Measurements from ENCODE around the gene PSMC6.

The PSMC6 gene

DNA sequence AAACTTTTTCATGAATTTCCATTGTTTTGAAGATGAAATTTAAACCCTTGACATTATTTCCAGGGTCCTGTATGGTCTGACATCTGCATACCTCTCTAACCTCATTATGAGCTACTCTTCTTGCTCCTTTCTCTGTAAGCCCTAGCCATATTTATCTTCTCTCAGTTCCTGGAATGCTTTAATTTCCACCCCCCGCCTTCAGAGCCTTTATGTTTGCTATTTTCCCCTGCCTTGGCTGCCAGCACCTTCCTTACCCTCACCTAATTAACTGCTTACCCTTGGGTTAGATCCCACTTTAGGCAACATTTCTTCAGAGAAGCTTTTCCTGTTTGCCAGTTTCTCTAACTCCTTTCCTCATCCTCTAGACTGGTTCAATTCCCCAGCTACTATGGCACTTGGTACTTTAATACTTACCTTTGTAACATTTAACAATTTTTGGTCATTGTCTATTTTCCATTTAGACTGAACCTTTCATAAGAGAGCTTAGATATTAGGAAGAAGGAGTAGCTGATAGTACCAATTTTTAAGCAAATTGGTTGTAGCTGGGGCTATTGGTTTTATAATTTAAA, 29.0 kb downstream of the PSMC6 start (continued):
- TF ChIP-seq ZNF10 (tag by site-specific recombination; IDR thresholded peaks at IDR 0.05), result peak; percentile 77

DNA sequence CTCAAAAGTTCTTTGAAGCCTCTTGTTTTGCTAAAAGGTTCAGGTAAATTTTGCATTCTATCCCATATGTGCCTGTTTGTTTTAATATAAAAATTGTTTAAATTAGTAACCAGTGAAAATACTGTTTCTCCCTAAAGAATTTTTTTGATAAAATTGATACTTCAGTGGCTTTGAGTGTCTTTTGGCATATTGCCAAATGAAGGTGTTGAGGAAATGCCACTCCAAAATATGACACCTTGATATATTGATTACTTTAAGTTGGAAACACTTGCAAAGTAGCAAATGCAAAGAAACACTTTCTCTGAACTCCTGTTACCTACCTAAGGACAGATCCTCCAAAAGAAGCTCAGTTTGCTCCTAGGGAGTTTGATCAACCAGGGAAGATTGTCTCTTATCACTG, 31.4 kb downstream of the PSMC6 start:
- ChIA-PET CTCF (interaction anchor here (0.6 kb wide), 1 partner anchor 17 kb away, joined by 4 read pairs; no protein-coding TSS in a partner anchor), POLR2A (no interaction called here)
- Histone ChIP-seq H3K36me3 (ENCODE audit: control insufficient read depth in 2 of 2, insufficient read depth in 1 of 2, low read length in 2 of 2) (peaks cover 4 to 10% of the 10 kb centered on the region in 2 experiments; a peak in 2 of 3 replicates), H3K27ac (ENCODE audit: extremely low read depth, low read depth, low read length) (no peak overlapping the region), H3K4me1 (ENCODE audit: control insufficient read depth, insufficient read depth, low read length) (peaks cover 19% of the 10 kb centered on the region; the same call in 1 of the 2 replicates), H3K9me3 (ENCODE audit: control insufficient read depth, insufficient read depth, low read depth, low read length) (no peaks in the 10 kb centered on the region), H3K4me3 (ENCODE audit: low read depth, low read length) (no peak overlapping the region)
- TF ChIP-seq ZNF549 (tag by site-specific recombination; IDR thresholded peaks at IDR 0.05) (0 out of 2 replicates have a peak, but pooled peaks have one; percentile 9), ZNF580 (tag by site-specific recombination; IDR thresholded peaks at IDR 0.05) (no peak), ZNF37A (tag by site-specific recombination; IDR thresholded peaks at IDR 0.05) (no peak), ZNF658 (tag by site-specific recombination; IDR thresholded peaks at IDR 0.05) (no peak)

- H3K9me3 ChIP-seq (ENCODE audit: control insufficient read depth, insufficient read depth, low read depth, low read length), result no peaks in the 10 kb centered on the region
- no peak overlapping the region for H3K4me3 ChIP-seq (ENCODE audit: low read depth, low read length)
- H3K36me3 ChIP-seq (ENCODE audit: control insufficient read depth in 2 of 2, insufficient read depth in 1 of 2, low read length in 2 of 2), result peaks cover 0 to 4% of the 10 kb centered on the region in 2 experiments; a peak in 1 of 3 replicates
- H3K4me1 ChIP-seq (ENCODE audit: control insufficient read depth, insufficient read depth, low read length), result peaks cover 12% of the 10 kb centered on the region; the same call in 1 of the 2 replicates
- no peak for TF ChIP-seq KLF10 (tag by site-specific recombination; IDR thresholded peaks at IDR 0.05)
- 0 out of 2 replicates have a peak, but pooled peaks have one; percentile 15 for TF ChIP-seq ZBTB17 (tag by site-specific recombination; IDR thresholded peaks at IDR 0.05)
- POLR2A ChIA-PET, result no interaction called here
- CTCF ChIA-PET, result no interaction called here
- no peak overlapping the region for H3K27ac ChIP-seq (ENCODE audit: extremely low read depth, low read depth, low read length)
Measured at GRCh38 chr14:52740751-52741150, 33.8 kb downstream of the PSMC6 start.

DNA sequence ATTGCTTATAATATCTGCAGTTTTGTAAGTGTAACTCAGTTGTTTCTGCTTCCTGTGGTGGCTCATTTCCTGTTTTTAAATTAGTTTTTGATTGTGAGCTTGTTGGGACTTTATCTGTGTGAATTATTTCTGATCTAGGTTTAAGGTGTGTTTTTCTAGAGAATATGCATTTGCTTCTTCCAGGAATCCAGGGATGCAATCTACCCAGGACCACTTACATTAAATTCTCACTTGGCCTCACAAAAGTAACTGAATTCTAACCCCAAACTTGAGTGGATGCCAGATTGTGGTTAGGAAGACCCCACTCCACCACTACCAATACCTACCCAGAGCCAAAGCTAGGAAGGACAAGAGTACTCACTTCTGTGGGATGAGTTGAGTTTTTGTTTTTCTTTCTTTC, 34.9 kb downstream of the PSMC6 start:
- CTCF ChIA-PET, result no interaction called here
- POLR2A ChIA-PET, result no interaction called here
- Histone ChIP-seq H3K9me3 (ENCODE audit: control insufficient read depth, insufficient read depth, low read depth, low read length) (no peaks in the 10 kb centered on the region), H3K4me1 (ENCODE audit: control insufficient read depth, insufficient read depth, low read length) (peaks cover 7% of the 10 kb centered on the region; the same call in 1 of the 2 replicates), H3K4me3 (ENCODE audit: low read depth, low read length) (no peak overlapping the region), H3K36me3 (ENCODE audit: control insufficient read depth in 2 of 2, insufficient read depth in 1 of 2, low read length in 2 of 2) (peaks cover 3 to 11% of the 10 kb centered on the region in 2 experiments), H3K27ac (ENCODE audit: extremely low read depth, low read depth, low read length) (no peak overlapping the region)
- TF ChIP-seq ZNF571 (tag by site-specific recombination; IDR thresholded peaks at IDR 0.05), result no peak
- no peak for TF ChIP-seq ZNF76 (tag by site-specific recombination; IDR thresholded peaks at IDR 0.05; ENCODE audit: borderline replicate concordance, low read depth)
- TF ChIP-seq, protein P1, sequence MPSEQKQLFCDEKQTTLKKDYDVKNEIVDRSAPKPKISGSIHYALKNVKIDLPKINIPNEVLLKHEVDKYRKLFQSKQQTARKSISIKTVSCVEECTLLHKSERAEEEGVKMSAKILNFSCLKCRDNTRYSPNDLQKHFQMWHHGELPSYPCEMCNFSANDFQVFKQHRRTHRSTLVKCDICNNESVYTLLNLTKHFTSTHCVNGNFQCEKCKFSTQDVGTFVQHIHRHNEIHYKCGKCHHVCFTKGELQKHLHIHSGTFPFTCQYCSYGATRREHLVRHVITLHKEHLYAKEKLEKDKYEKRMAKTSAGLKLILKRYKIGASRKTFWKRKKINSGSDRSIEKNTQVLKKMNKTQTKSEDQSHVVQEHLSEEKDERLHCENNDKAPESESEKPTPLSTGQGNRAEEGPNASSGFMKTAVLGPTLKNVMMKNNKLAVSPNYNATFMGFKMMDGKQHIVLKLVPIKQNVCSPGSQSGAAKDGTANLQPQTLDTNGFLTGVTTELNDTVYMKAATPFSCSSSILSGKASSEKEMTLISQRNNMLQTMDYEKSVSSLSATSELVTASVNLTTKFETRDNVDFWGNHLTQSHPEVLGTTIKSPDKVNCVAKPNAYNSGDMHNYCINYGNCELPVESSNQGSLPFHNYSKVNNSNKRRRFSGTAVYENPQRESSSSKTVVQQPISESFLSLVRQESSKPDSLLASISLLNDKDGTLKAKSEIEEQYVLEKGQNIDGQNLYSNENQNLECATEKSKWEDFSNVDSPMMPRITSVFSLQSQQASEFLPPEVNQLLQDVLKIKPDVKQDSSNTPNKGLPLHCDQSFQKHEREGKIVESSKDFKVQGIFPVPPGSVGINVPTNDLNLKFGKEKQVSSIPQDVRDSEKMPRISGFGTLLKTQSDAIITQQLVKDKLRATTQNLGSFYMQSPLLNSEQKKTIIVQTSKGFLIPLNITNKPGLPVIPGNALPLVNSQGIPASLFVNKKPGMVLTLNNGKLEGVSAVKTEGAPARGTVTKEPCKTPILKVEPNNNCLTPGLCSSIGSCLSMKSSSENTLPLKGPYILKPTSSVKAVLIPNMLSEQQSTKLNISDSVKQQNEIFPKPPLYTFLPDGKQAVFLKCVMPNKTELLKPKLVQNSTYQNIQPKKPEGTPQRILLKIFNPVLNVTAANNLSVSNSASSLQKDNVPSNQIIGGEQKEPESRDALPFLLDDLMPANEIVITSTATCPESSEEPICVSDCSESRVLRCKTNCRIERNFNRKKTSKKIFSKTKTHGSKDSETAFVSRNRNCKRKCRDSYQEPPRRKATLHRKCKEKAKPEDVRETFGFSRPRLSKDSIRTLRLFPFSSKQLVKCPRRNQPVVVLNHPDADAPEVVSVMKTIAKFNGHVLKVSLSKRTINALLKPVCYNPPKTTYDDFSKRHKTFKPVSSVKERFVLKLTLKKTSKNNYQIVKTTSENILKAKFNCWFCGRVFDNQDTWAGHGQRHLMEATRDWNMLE (tag by site-specific recombination; conservative IDR thresholded peaks at IDR 0.05; ENCODE audit: low read depth), result no peak
- TF ChIP-seq ZNF132 (tag by site-specific recombination; IDR thresholded peaks at IDR 0.05; ENCODE audit: borderline replicate concordance), result no peak
- no peak for TF ChIP-seq ZNF112 (tag by site-specific recombination; IDR thresholded peaks at IDR 0.05)
- TF ChIP-seq, protein P2, sequence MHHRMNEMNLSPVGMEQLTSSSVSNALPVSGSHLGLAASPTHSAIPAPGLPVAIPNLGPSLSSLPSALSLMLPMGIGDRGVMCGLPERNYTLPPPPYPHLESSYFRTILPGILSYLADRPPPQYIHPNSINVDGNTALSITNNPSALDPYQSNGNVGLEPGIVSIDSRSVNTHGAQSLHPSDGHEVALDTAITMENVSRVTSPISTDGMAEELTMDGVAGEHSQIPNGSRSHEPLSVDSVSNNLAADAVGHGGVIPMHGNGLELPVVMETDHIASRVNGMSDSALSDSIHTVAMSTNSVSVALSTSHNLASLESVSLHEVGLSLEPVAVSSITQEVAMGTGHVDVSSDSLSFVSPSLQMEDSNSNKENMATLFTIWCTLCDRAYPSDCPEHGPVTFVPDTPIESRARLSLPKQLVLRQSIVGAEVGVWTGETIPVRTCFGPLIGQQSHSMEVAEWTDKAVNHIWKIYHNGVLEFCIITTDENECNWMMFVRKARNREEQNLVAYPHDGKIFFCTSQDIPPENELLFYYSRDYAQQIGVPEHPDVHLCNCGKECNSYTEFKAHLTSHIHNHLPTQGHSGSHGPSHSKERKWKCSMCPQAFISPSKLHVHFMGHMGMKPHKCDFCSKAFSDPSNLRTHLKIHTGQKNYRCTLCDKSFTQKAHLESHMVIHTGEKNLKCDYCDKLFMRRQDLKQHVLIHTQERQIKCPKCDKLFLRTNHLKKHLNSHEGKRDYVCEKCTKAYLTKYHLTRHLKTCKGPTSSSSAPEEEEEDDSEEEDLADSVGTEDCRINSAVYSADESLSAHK (tag by site-specific recombination; IDR thresholded peaks at IDR 0.05), result no peak
- no peak for TF ChIP-seq ZNF701 (tag by site-specific recombination; IDR thresholded peaks at IDR 0.05)
- TF ChIP-seq ZNF596 (tag by site-specific recombination; IDR thresholded peaks at IDR 0.05), result no peak
- no peak for TF ChIP-seq ZNF248 (tag by site-specific recombination; IDR thresholded peaks at IDR 0.05)
- TF ChIP-seq ZNF639 (tag by site-specific recombination; IDR thresholded peaks at IDR 0.05), result no peak
- TF ChIP-seq, protein P3, sequence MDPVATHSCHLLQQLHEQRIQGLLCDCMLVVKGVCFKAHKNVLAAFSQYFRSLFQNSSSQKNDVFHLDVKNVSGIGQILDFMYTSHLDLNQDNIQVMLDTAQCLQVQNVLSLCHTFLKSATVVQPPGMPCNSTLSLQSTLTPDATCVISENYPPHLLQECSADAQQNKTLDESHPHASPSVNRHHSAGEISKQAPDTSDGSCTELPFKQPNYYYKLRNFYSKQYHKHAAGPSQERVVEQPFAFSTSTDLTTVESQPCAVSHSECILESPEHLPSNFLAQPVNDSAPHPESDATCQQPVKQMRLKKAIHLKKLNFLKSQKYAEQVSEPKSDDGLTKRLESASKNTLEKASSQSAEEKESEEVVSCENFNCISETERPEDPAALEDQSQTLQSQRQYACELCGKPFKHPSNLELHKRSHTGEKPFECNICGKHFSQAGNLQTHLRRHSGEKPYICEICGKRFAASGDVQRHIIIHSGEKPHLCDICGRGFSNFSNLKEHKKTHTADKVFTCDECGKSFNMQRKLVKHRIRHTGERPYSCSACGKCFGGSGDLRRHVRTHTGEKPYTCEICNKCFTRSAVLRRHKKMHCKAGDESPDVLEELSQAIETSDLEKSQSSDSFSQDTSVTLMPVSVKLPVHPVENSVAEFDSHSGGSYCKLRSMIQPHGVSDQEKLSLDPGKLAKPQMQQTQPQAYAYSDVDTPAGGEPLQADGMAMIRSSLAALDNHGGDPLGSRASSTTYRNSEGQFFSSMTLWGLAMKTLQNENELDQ (tag by site-specific recombination; IDR thresholded peaks at IDR 0.05; ENCODE audit: low read depth), result no peak

All from HEK293 (cell line).